SK-N-SH (cell line): ENCODE data around the gene CD83. TPM values are rescaled to one million over a fixed set of nuclear protein-coding genes. Genes with fewer than 3 reads are reported as not detected.

Source experiments
- CTCF ChIA-PET: fragments of 300-600, 350-600 bp; formaldehyde crosslinking; extraction: SDS; loops from one replicate; lab custom pipeline; 2021; lab: Yijun Ruan, JAX
- POLR2A ChIA-PET: fragments of 350-600 bp; sonication (Branson Sonifier 250); formaldehyde crosslinking; extraction: SDS; loops from one replicate; lab custom pipeline; 2020; ENCODE audit warnings: antibody characterized with exemption, inconsistent platforms; lab: Yijun Ruan, JAX
- DNase-seq: peaks from one replicate; pipeline ENCODE4 v3.0.0; 2012
- H2AFZ ChIP-seq: fragments of 200-600 bp; sonication (generic); 2 replicates; pipeline ENCODE4 v1.8.1; 2016; ENCODE audit warnings: antibody characterized with exemption, mild to moderate bottlenecking, low read depth
- H3F3A ChIP-seq: fragments of 200-600 bp; sonication (generic); replicated peaks from 2 replicates; pipeline ENCODE3; 2016; ENCODE audit warnings: antibody characterized with exemption, mild to moderate bottlenecking; ENCODE audit not compliant: insufficient read depth
- H3K27ac ChIP-seq, 2 experiments: fragments of 200-500 bp in 1 of 2; fragments of 200-600 bp in 1 of 2; sonication (Bioruptor generic) in 1 of 2; sonication (generic), shearing (Covaris generic) in 1 of 2; 2 replicates each; pipeline versions ENCODE4 v1.5.1 to v1.6.1; 2014 to 2016; ENCODE audit warnings: low read depth in 2 of 2, inconsistent platforms in 1 of 2, low read length in 1 of 2, mild to moderate bottlenecking in 1 of 2, mixed read lengths in 1 of 2
- H3K27me3 ChIP-seq: fragments of 200-600 bp; sonication (generic), shearing (Covaris generic); 2 replicates; pipeline ENCODE4 v1.6.1; 2016; ENCODE audit warnings: mixed run types; ENCODE audit not compliant: insufficient read depth
- H3K36me3 ChIP-seq, 2 experiments: fragments of 200-500 bp in 1 of 2; fragments of 200-600 bp in 1 of 2; sonication (Bioruptor generic) in 1 of 2; sonication (generic) in 1 of 2; replicated peaks in 1 of 2; 2 replicates each; pipeline versions ENCODE3 to v1.5.1; 2014 to 2016; ENCODE audit warnings: low read length in 1 of 2, mild to moderate bottlenecking in 1 of 2; ENCODE audit not compliant: insufficient read depth in 2 of 2, control insufficient read depth in 1 of 2
- H3K4me1 ChIP-seq, 2 experiments: fragments of 200-500 bp in 1 of 2; fragments of 200-600 bp in 1 of 2; sonication (Bioruptor generic) in 1 of 2; sonication (generic), shearing (Covaris generic) in 1 of 2; 2 replicates each; pipeline versions ENCODE4 v1.5.1 to v1.6.1; 2014 to 2016; ENCODE audit warnings: low read depth in 1 of 2, low read length in 1 of 2, mixed run types in 1 of 2; ENCODE audit not compliant: insufficient read depth in 2 of 2, control insufficient read depth in 1 of 2
- H3K4me2 ChIP-seq: fragments of 200-600 bp; sonication (generic), shearing (Covaris generic); 2 replicates; pipeline ENCODE4 v1.6.1; 2017; ENCODE audit warnings: mixed run types
- H3K4me3 ChIP-seq, 2 experiments: fragments of 200-500 bp in 1 of 2; fragments of 200-600 bp in 1 of 2; sonication (Bioruptor generic) in 1 of 2; sonication (generic), shearing (Covaris generic) in 1 of 2; 2 replicates each; pipeline versions ENCODE4 v1.5.1 to v1.8.1; 2014 to 2016; ENCODE audit warnings: low read depth in 2 of 2, inconsistent platforms in 1 of 2, low read length in 1 of 2, mild to moderate bottlenecking in 1 of 2, mixed read lengths in 1 of 2, moderate library complexity in 1 of 2
- H3K79me2 ChIP-seq: fragments of 200-600 bp; sonication (generic); 2 replicates; pipeline ENCODE4 v1.8.1; 2017; ENCODE audit warnings: mild to moderate bottlenecking; ENCODE audit not compliant: insufficient read depth
- H3K9ac ChIP-seq: fragments of 200-600 bp; sonication (generic); 2 replicates; pipeline ENCODE4 v1.6.1; 2017; ENCODE audit warnings: mixed run types
- H3K9me2 ChIP-seq: fragments of 200-600 bp; sonication (generic); 2 replicates; pipeline ENCODE4 v1.6.1; 2017; ENCODE audit warnings: mixed run types
- H3K9me3 ChIP-seq: fragments of 200-600 bp; sonication (generic); 2 replicates; pipeline ENCODE4 v1.6.1; 2017; ENCODE audit warnings: mixed run types, mild to moderate bottlenecking, moderate library complexity
- H4K20me1 ChIP-seq: fragments of 200-600 bp; sonication (generic); 2 replicates; pipeline ENCODE4 v1.6.1; 2017; ENCODE audit warnings: mild to moderate bottlenecking, mixed run types; ENCODE audit not compliant: insufficient read depth
- CHD2 ChIP-seq: fragments of 150-350 bp; IDR thresholded peaks from 2 replicates; pipeline ENCODE4 v1.6.1; 2018; ENCODE audit warnings: low read length; ENCODE audit not compliant: partially characterized antibody
- ELF1 ChIP-seq: IDR thresholded peaks from 2 replicates; pipeline ENCODE4 v1.4.0; 2012
- EP300 ChIP-seq, 2 experiments: IDR thresholded peaks; 2 replicates each; pipeline versions ENCODE4 v1.4.0 to v1.6.1; 2012; ENCODE audit warnings: borderline replicate concordance in 1 of 2, low read depth in 1 of 2, low read length in 1 of 2
- FOSL2 ChIP-seq: IDR thresholded peaks from 2 replicates; pipeline ENCODE4 v1.4.0; 2012; ENCODE audit warnings: low read depth, mild to moderate bottlenecking, moderate library complexity, borderline replicate concordance
- GABPA ChIP-seq: IDR thresholded peaks from 2 replicates; pipeline ENCODE4 v1.4.0; 2012; ENCODE audit warnings: low read depth, mild to moderate bottlenecking
- MXI1 ChIP-seq: IDR thresholded peaks from 2 replicates; pipeline ENCODE4 v1.6.1; 2012; ENCODE audit warnings: mild to moderate bottlenecking, low read depth, low read length, improper control_type of control experiment
- POLR2AphosphoS5 ChIP-seq: IDR thresholded peaks from 2 replicates; pipeline ENCODE4 v1.6.1; 2012; ENCODE audit warnings: low read depth, low read length
- RAD21 ChIP-seq: IDR thresholded peaks from 2 replicates; pipeline ENCODE4 v1.6.1; 2012; ENCODE audit warnings: mild to moderate bottlenecking, low read length
- RFX5 ChIP-seq: IDR thresholded peaks from 2 replicates; pipeline ENCODE4 v1.6.1; 2012; ENCODE audit warnings: mild to moderate bottlenecking, improper control_type of control experiment, low read length
- SIN3A ChIP-seq: IDR thresholded peaks from 2 replicates; pipeline ENCODE4 v1.6.1; 2012; ENCODE audit warnings: low read depth, mild to moderate bottlenecking, low read length, moderate library complexity, borderline replicate concordance
- WGBS: methylation state at CpG from one replicate; pipeline ENCODE4 v1.1.6; 2017; ENCODE audit warnings: low lambda C conversion rate; 5-methylcytosine and 5-hydroxymethylcytosine counted together
- polyA plus RNA-seq, 3 experiments: library from polyadenylated mRNA; depleted of rRNA; stranded (reverse); fragments of >200 nt; gene quantifications; 2 replicates each; pipeline ENCODE4 v1.2.3, GENCODE V29; 2012
- TF ChIP-seq, protein P1 (sequence below): IDR thresholded peaks from 2 replicates; pipeline ENCODE4; 2012
- TF ChIP-seq, protein P2 (sequence below): fragments of 150-350 bp; IDR thresholded peaks from 2 replicates; pipeline ENCODE4 v1.6.1; 2016; ENCODE audit warnings: mild to moderate bottlenecking, low read depth, low read length

CD83 gene
- polyA plus RNA-seq, 1 of the 3 experiments (the other 2 are of a cell fraction): 2.0 TPM

DNA sequence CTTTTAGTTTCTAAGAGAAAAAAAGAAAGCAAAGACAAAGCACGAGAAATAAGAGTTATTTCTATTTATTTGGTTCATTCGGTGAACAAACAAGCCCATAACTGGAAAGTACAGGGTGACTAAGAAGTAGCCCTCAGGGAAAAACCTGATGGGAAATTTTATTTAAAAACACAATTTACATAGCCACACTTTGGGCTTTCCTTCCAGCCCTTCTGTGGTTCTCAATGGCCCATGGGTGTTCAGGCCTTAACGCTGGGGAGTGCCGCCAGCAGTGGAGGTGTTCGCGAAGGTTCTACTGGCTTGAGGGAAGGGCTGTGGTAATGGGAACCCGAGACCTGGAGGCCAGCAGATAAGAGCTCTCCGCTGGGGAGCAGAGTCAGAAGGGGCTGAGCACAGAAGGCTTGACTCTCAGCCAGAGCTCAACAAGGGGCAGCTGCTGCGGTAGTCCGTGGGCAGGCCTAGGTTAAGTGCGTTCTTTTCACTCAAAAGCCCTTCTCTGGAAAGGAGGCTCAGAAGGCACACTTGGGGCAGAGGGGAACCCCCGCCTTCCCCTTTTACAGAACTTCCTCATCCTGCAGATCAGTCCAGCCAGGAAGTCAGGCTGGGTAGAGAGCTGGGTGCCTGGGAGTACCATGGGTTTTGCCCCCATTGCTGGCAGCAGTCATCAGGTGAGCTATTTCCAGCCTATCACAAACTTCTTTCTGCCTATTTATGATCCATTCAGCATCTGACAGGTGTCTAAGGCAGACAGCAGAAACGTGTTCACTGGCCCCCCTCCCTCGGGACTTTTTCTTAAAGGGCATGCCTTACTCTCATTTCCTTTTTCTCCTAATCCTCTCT lies 8.8 kb upstream of the CD83 start (continued):
- TF ChIP-seq POLR2AphosphoS5 (no peak), SIN3A (no peak)

DNA sequence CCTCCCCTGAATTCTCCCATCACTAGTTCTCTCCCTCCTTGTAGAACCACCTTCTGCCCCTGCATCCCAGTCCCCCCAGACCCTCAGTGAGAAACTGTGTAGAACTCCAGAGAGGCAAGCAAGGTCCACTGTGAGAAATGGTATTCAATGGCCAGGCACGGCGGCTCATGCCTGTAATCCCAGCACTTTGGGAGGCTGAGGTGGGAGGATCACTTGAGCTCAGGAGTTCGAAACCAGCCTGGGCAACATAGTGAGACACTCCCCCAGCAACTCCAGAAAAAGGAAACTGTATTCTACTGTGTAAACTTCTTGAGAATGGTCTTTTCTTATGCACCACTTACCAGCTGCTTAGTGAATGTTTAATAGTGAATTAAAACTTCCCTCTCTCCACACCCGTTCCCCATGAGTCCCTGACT lies 8.2 kb upstream of the CD83 start:
- no peak overlapping the region for H3K9ac ChIP-seq
- DNase-seq: no peak
- H3K4me1 ChIP-seq: no peaks in the 10 kb centered on the region
- H2AFZ ChIP-seq: no peak overlapping the region
- WGBS: 56% methylated on average over 4 of the region's 4 CpGs
- no peaks in the 10 kb centered on the region; the same call in 1 of the 2 replicates for H3K27me3 ChIP-seq
- TF ChIP-seq, protein P1, sequence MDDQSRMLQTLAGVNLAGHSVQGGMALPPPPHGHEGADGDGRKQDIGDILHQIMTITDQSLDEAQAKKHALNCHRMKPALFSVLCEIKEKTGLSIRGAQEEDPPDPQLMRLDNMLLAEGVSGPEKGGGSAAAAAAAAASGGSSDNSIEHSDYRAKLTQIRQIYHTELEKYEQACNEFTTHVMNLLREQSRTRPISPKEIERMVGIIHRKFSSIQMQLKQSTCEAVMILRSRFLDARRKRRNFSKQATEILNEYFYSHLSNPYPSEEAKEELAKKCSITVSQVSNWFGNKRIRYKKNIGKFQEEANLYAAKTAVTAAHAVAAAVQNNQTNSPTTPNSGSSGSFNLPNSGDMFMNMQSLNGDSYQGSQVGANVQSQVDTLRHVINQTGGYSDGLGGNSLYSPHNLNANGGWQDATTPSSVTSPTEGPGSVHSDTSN: no peak
- TF ChIP-seq ELF1 (no peak), FOSL2 (no peak), CHD2 (no peak), RFX5 (no peak), MXI1 (no peak), EP300 (IDR thresholded peaks at IDR 0.05; ENCODE audit: borderline replicate concordance in 1 of 2, low read depth in 1 of 2, low read length in 1 of 2) (no peak), RAD21 (no peak), SIN3A (no peak), GABPA (no peak)
- TF ChIP-seq, protein P2, sequence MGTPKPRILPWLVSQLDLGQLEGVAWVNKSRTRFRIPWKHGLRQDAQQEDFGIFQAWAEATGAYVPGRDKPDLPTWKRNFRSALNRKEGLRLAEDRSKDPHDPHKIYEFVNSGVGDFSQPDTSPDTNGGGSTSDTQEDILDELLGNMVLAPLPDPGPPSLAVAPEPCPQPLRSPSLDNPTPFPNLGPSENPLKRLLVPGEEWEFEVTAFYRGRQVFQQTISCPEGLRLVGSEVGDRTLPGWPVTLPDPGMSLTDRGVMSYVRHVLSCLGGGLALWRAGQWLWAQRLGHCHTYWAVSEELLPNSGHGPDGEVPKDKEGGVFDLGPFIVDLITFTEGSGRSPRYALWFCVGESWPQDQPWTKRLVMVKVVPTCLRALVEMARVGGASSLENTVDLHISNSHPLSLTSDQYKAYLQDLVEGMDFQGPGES: no peak
- H3K4me2 ChIP-seq: no peak overlapping the region
- H3K4me3 ChIP-seq: no peak overlapping the region
- no peaks in the 10 kb centered on the region for H4K20me1 ChIP-seq
- no peaks in the 10 kb centered on the region for H3K79me2 ChIP-seq
- CTCF ChIA-PET: interaction anchor here (1.4 kb wide), 2 partner anchors 36 to 43 kb away, joined by 5 to 7 read pairs; no protein-coding TSS in a partner anchor
- H3K9me3 ChIP-seq: no peaks in the 10 kb centered on the region
- H3K9me2 ChIP-seq: no peaks in the 10 kb centered on the region
- H3K36me3 ChIP-seq: no peaks in the 10 kb centered on the region
- no peaks in the 10 kb centered on the region for H3F3A ChIP-seq
- POLR2A ChIA-PET: no interaction called here
- no peak overlapping the region for H3K27ac ChIP-seq
